ENCODE measurements around the gene U2AF1L4.

U2AF1L4 gene

GRCh38 chr19:35727053-35727955, 17.9 kb downstream of the U2AF1L4 start:
- ChIA-PET CTCF (interaction anchor here (0.9 to 1.9 kb wide), 4 partner anchors 9 to 217 kb away, joined by 3 to 7 read pairs (median 4); no protein-coding TSS in a partner anchor), POLR2A (interaction anchor here (0.6 to 13.6 kb wide), 7 partner anchors 9 to 83 kb away, joined by 3 to 204 read pairs (median 5); partner anchors contain the start of genes LIN37, PSENEN and U2AF1L4)
- Histone ChIP-seq H3K4me3 (ENCODE audit: low read depth, low read length) (no peak overlapping the region), H3K27ac (ENCODE audit: extremely low read depth, low read depth, low read length) (peak overlapping the region; percentile 31; the same call in 1 of the 2 replicates), H3K36me3 (ENCODE audit: control insufficient read depth in 2 of 2, insufficient read depth in 1 of 2, low read length in 2 of 2) (peaks cover 100% of the 10 kb centered on the region in 2 experiments), H3K4me1 (ENCODE audit: control insufficient read depth, insufficient read depth, low read length) (no peaks in the 10 kb centered on the region), H3K9me3 (ENCODE audit: control insufficient read depth, insufficient read depth, low read depth, low read length) (no peaks in the 10 kb centered on the region)
- TF ChIP-seq ZNF366 (tag by site-specific recombination; conservative IDR thresholded peaks at IDR 0.05) (no peak), OVOL3 (tag by site-specific recombination; IDR thresholded peaks at IDR 0.05) (no peak), ZNF585B (tag by site-specific recombination; IDR thresholded peaks at IDR 0.05) (no peak), ZNF292 (tag by site-specific recombination; IDR thresholded peaks at IDR 0.05; ENCODE audit: borderline replicate concordance, low read depth) (no peak), YY2 (tag by site-specific recombination; IDR thresholded peaks at IDR 0.05) (no peak), ZNF169 (tag by site-specific recombination; IDR thresholded peaks at IDR 0.05) (no peak)

GRCh38 chr19:35725216-35725861, 19.9 kb downstream of the U2AF1L4 start:
- ChIA-PET POLR2A (interaction anchor here (1.7 to 13.6 kb wide), 2 partner anchors 12 to 23 kb away, joined by 6 to 204 read pairs; partner anchors contain the start of gene LIN37), CTCF (interaction anchor here (0.6 to 0.9 kb wide), 2 partner anchors 19 to 33 kb away, joined by 3 to 6 read pairs; no protein-coding TSS in a partner anchor)

GRCh38 chr19:35724560-35724959, 20.7 kb downstream of the U2AF1L4 start:
- Histone ChIP-seq H3K4me1 (ENCODE audit: control insufficient read depth, insufficient read depth, low read length) (no peaks in the 10 kb centered on the region; the same call in 1 of the 2 replicates), H3K27ac (ENCODE audit: extremely low read depth, low read depth, low read length) (no peak overlapping the region), H3K4me3 (ENCODE audit: low read depth, low read length) (no peak overlapping the region), H3K9me3 (ENCODE audit: control insufficient read depth, insufficient read depth, low read depth, low read length) (no peaks in the 10 kb centered on the region), H3K36me3 (ENCODE audit: control insufficient read depth in 2 of 2, insufficient read depth in 1 of 2, low read length in 2 of 2) (peaks cover 97 to 98% of the 10 kb centered on the region in 2 experiments)
- TF ChIP-seq ZBTB8A (tag by site-specific recombination; IDR thresholded peaks at IDR 0.05) (no peak), ZNF26 (tag by site-specific recombination; IDR thresholded peaks at IDR 0.05) (no peak), ZBTB17 (tag by site-specific recombination; IDR thresholded peaks at IDR 0.05) (no peak), ZFP41 (tag by site-specific recombination; IDR thresholded peaks at IDR 0.05; ENCODE audit: borderline replicate concordance) (no peak), SP3 (tag by site-specific recombination; IDR thresholded peaks at IDR 0.05) (no peak), ZNF2 (tag by site-specific recombination; IDR thresholded peaks at IDR 0.05) (no peak), YY1 (tag by site-specific recombination; IDR thresholded peaks at IDR 0.05) (no peak), KLF7 (tag by site-specific recombination; IDR thresholded peaks at IDR 0.05; ENCODE audit: borderline replicate concordance) (no peak), ZNF18 (tag by site-specific recombination; IDR thresholded peaks at IDR 0.05) (no peak), ZNF549 (tag by site-specific recombination; IDR thresholded peaks at IDR 0.05) (no peak), KLF17 (tag by site-specific recombination; IDR thresholded peaks at IDR 0.05) (no peak)
- POLR2A ChIA-PET: interaction anchor here (0.5 to 13.6 kb wide), 3 partner anchors 13 to 93 kb away, joined by 6 to 204 read pairs (median 9); partner anchors contain the start of gene LIN37
- CTCF ChIA-PET: interaction anchor here (0.6 to 0.9 kb wide), 4 partner anchors 13 to 34 kb away, joined by 3 to 6 read pairs (median 3); no protein-coding TSS in a partner anchor

More at GRCh38 chr19:35725216-35725861, 19.9 kb downstream of the U2AF1L4 start:
- Histone ChIP-seq H3K9me3 (ENCODE audit: control insufficient read depth, insufficient read depth, low read depth, low read length) (no peaks in the 10 kb centered on the region), H3K27ac (ENCODE audit: extremely low read depth, low read depth, low read length) (0 out of 2 replicates have a peak overlapping the region, but pooled peaks have one; percentile 9), H3K4me3 (ENCODE audit: low read depth, low read length) (no peak overlapping the region), H3K4me1 (ENCODE audit: control insufficient read depth, insufficient read depth, low read length) (no peaks in the 10 kb centered on the region), H3K36me3 (ENCODE audit: control insufficient read depth in 2 of 2, insufficient read depth in 1 of 2, low read length in 2 of 2) (peaks cover 98 to 100% of the 10 kb centered on the region in 2 experiments)
- TF ChIP-seq ZNF600 (tag by site-specific recombination; IDR thresholded peaks at IDR 0.05): 0 out of 2 replicates have a peak, but pooled peaks have one; percentile 13
- no peak for TF ChIP-seq RBAK (tag by site-specific recombination; IDR thresholded peaks at IDR 0.05)
- TF ChIP-seq ZNF404 (tag by site-specific recombination; IDR thresholded peaks at IDR 0.05): no peak
- TF ChIP-seq ZNF596 (tag by site-specific recombination; IDR thresholded peaks at IDR 0.05): no peak
- no peak for TF ChIP-seq ZNF658 (tag by site-specific recombination; IDR thresholded peaks at IDR 0.05)
- TF ChIP-seq GLIS2 (tag by site-specific recombination; IDR thresholded peaks at IDR 0.05): peak; percentile 44; the same call in 1 of the 2 replicates

Data from HEK293 (cell line).